Esophagus squamous epithelium (tissue), 4 donors: ENCODE results near the gene KIAA0232.

Source experiments
- CTCF ChIP-seq, 6 experiments: fragments of 450-650 bp in 4 of 6; fragments of 200-600 bp in 2 of 6; sonication (generic) in 2 of 6; IDR thresholded peaks; one replicate each; pipeline ENCODE4 v1.5.1; 2016 to 2019; ENCODE audit warnings: antibody characterized with exemption in 6 of 6, mild to moderate bottlenecking in 4 of 6, moderate library complexity in 4 of 6
- POLR2A ChIP-seq, 4 donors: fragments of 450-650 bp; IDR thresholded peaks; one replicate each; pipeline ENCODE4 v1.6.1; 2017; ENCODE audit warnings: antibody characterized with exemption in 4 of 4, mild to moderate bottlenecking in 4 of 4, moderate library complexity in 3 of 4

- TF ChIP-seq CTCF (IDR thresholded peaks at IDR 0.05), result no peak
- TF ChIP-seq POLR2A (IDR thresholded peaks at IDR 0.05), result no peak
These were observed 96.0 kb downstream of the KIAA0232 start for GRCh38 chr4:6878451-6879059.
